GM18517 (cell line): ENCODE results near the gene RNU6-8.
A peak's percentile ranks its signal among the peaks of the same experiment; 100 is the strongest.

Experiments used
- ATAC-seq: cut with Tn5 transposase; IDR thresholded peaks from one replicate; pipeline ENCODE4 v1.9.1; 2021; ENCODE audit warnings: mild to moderate bottlenecking, moderate library complexity; ENCODE audit not compliant: unreplicated experiment

RNU6-8 gene

GRCh38 chr14:32202998-32203882 is at the start of gene RNU6-8:
RNU6-8 (minus strand) TSS chr14:32203269.
- ATAC-seq, result peak; percentile 45

- peak; percentile 80 for ATAC-seq
These were observed 49.1 kb upstream of the RNU6-8 start for GRCh38 chr14:32252030-32252670.

- ATAC-seq, result no peak
These were observed 48.5 kb upstream of the RNU6-8 start for GRCh38 chr14:32251530-32251929.

- no peak for ATAC-seq
These were observed 47.6 kb upstream of the RNU6-8 start for GRCh38 chr14:32250681-32251080.

GRCh38 chr14:32249780-32250179 is 46.7 kb upstream of the RNU6-8 start:
- no peak for ATAC-seq

- no peak for ATAC-seq
These were observed 46.3 kb upstream of the RNU6-8 start for GRCh38 chr14:32249371-32249770.

GRCh38 chr14:32246751-32247150 is 43.7 kb upstream of the RNU6-8 start:
- ATAC-seq, result no peak

- no peak for ATAC-seq
These were observed 41.3 kb upstream of the RNU6-8 start for GRCh38 chr14:32244404-32244803.

GRCh38 chr14:32233260-32233659 is 30.2 kb upstream of the RNU6-8 start:
- ATAC-seq, result no peak

- no peak for ATAC-seq
These were observed 29.4 kb upstream of the RNU6-8 start for GRCh38 chr14:32232481-32232880.

GRCh38 chr14:32230695-32231280 is 27.7 kb upstream of the RNU6-8 start:
- ATAC-seq, result no peak

- no peak for ATAC-seq
These were observed 27.1 kb upstream of the RNU6-8 start for GRCh38 chr14:32230181-32230580.

GRCh38 chr14:32226056-32226455 is 23.0 kb upstream of the RNU6-8 start:
- no peak for ATAC-seq

GRCh38 chr14:32225378-32225920 is 22.4 kb upstream of the RNU6-8 start:
- no peak for ATAC-seq

- no peak for ATAC-seq
These were observed 21.8 kb upstream of the RNU6-8 start for GRCh38 chr14:32224737-32225377.

GRCh38 chr14:32217301-32217700 is 14.2 kb upstream of the RNU6-8 start:
- no peak for ATAC-seq

- ATAC-seq, result no peak
These were observed 9.8 kb upstream of the RNU6-8 start for GRCh38 chr14:32212833-32213232.

- no peak for ATAC-seq
These were observed 8.0 kb upstream of the RNU6-8 start for GRCh38 chr14:32211068-32211404.

GRCh38 chr14:32209471-32209870 is 6.4 kb upstream of the RNU6-8 start:
- no peak for ATAC-seq

- ATAC-seq, result no peak
These were observed 5.4 kb upstream of the RNU6-8 start for GRCh38 chr14:32208490-32208889.

- no peak for ATAC-seq
These were observed 3.5 kb upstream of the RNU6-8 start for GRCh38 chr14:32206552-32206951.
